Erythroblast (primary cell): ENCODE measurements around the gene SLC25A30.

Experiments used
- GATA1 ChIP-seq: IDR thresholded peaks from 2 replicates; pipeline ENCODE4 v1.6.1; 2011; ENCODE audit warnings: low read depth, mild to moderate bottlenecking, control low read depth, low read length, moderate library complexity
- POLR2A ChIP-seq: IDR thresholded peaks from 2 replicates; pipeline ENCODE4 v1.6.1; 2011; ENCODE audit warnings: mild to moderate bottlenecking, low read length

DNA sequence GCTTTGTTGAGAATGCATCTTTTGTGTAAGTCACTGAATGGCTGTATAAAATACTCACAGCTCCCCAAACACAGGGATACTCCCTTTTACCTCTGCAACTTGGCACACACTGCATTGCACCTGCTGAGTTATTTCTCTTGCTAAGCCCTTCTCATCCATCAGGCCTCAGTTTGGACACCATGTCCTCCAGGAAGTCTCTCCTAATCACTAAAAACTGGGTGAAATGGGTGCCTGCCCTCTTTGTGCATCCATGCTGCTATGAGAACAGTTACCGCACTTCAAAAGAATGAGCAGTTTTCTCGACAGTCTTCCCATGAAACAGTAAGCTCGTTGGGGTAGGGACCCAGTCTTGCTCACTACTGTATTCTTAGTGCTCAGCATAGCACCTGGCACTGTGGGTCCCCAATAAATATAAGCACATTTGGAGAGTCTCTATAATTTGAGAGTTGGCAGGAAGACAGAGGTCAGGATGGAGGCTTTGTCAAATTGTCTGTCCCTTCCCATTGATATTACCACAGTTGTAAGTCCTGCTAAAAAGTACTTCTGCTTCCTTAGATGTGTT, 4.6 kb upstream of the SLC25A30 start:
- TF ChIP-seq POLR2A = no peak
- TF ChIP-seq GATA1 = no peak
